Measurements from ENCODE around the gene CGB5.

- TF ChIP-seq CTCF (IDR thresholded peaks at IDR 0.05; ENCODE audit: extremely low read depth in 1 of 2, insufficient read depth in 1 of 2, low read depth in 1 of 2, low read length in 2 of 2) (no peak), EZH2 (IDR thresholded peaks at IDR 0.05; ENCODE audit: borderline replicate concordance, low read depth, low read length, severe bottlenecking) (no peak), POLR2A (IDR thresholded peaks at IDR 0.05; ENCODE audit: low read depth, low read length) (no peak), MAX (IDR thresholded peaks at IDR 0.05; ENCODE audit: insufficient read depth, insufficient read length) (no peak), POLR2AphosphoS5 (IDR thresholded peaks at IDR 0.05; ENCODE audit: insufficient read depth, low read depth, low read length) (no peak), JUN (IDR thresholded peaks at IDR 0.05; ENCODE audit: borderline replicate concordance, insufficient read depth, insufficient read length, low read depth) (no peak)
Measured at GRCh38 chr19:49042177-49042576, 1.5 kb upstream of the CGB5 start.
